Measurements from ENCODE around the gene FAM83G. TPM values are rescaled to one million over a fixed set of nuclear protein-coding genes. Genes with fewer than 3 reads are reported as not detected.

The FAM83G gene
- total and polyA plus RNA-seq, 2 donors (not counting 3 experiments of a cell fraction or from before 2014, with no cell fraction given) = 7.0 to 10.9 TPM

DNA sequence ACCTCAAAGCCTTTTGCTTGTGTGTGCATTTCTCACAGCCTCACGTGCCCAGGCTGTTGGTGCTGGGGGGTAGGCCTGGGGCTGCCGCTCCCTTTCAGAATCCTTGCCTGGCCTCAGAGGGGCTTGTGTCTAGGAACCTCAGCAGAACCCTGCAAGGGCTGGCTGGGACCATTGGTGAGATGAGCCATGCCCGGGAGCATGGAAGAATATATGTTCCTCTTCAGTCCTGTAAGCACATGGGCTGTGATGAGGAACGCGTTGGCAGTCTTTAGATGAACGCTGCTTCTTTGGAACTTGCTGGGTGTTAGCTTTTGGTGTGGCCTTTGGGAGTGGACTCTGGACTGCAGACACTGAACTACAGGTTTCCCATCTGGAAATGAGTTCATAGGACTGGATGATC lies 84.6 kb downstream of the FAM83G start:
- no peaks in the 10 kb centered on the region for H3K9me3 ChIP-seq (replicated peaks; ENCODE audit: control insufficient read depth, insufficient read depth, low read length)
- H3K9me1 ChIP-seq (replicated peaks; ENCODE audit: control insufficient read depth, extremely low read depth, insufficient read depth, low read length) = no peaks in the 10 kb centered on the region
- TF ChIP-seq MYC (IDR thresholded peaks at IDR 0.05; ENCODE audit: low read depth, low read length) (no peak), POLR2AphosphoS5 (IDR thresholded peaks at IDR 0.05; ENCODE audit: insufficient read depth, low read depth, low read length) (no peak)
- TF ChIP-seq, protein P1, sequence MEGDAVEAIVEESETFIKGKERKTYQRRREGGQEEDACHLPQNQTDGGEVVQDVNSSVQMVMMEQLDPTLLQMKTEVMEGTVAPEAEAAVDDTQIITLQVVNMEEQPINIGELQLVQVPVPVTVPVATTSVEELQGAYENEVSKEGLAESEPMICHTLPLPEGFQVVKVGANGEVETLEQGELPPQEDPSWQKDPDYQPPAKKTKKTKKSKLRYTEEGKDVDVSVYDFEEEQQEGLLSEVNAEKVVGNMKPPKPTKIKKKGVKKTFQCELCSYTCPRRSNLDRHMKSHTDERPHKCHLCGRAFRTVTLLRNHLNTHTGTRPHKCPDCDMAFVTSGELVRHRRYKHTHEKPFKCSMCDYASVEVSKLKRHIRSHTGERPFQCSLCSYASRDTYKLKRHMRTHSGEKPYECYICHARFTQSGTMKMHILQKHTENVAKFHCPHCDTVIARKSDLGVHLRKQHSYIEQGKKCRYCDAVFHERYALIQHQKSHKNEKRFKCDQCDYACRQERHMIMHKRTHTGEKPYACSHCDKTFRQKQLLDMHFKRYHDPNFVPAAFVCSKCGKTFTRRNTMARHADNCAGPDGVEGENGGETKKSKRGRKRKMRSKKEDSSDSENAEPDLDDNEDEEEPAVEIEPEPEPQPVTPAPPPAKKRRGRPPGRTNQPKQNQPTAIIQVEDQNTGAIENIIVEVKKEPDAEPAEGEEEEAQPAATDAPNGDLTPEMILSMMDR (IDR thresholded peaks at IDR 0.05; ENCODE audit: extremely low read depth in 1 of 2, insufficient read depth in 1 of 2, low read depth in 1 of 2, low read length in 2 of 2) = no peak
- no peaks in the 10 kb centered on the region for H3K27me3 ChIP-seq (ENCODE audit: control insufficient read depth in 2 of 2, insufficient read depth in 2 of 2, low read length in 2 of 2)
- H3K79me2 ChIP-seq (ENCODE audit: control insufficient read depth, insufficient read depth, low read length) = peaks cover 2% of the 10 kb centered on the region
- H3K4me3 ChIP-seq (replicated peaks in 1 of 3; ENCODE audit: insufficient read depth in 1 of 3, low read depth in 1 of 3, low read length in 3 of 3) = no peak overlapping the region
- FAIRE-seq (no peak), DNase-seq (ENCODE audit: low read depth, low spot score) (no peak)
- CTCF ChIA-PET = no interaction called here
- no peaks in the 10 kb centered on the region for H4K20me1 ChIP-seq (replicated peaks; ENCODE audit: control insufficient read depth, extremely low read depth, insufficient read depth, low read length)
- no peak overlapping the region for H3K4me2 ChIP-seq (ENCODE audit: insufficient read depth, low read length)
- intact Hi-C loops (cut with micrococcal nuclease) = no loop called here
- no peak overlapping the region for H3K9ac ChIP-seq (replicated peaks; ENCODE audit: extremely low read depth, insufficient read depth, low read length)
- peaks cover 15% of the 10 kb centered on the region for H3K4me1 ChIP-seq (ENCODE audit: control insufficient read depth, extremely low read depth, insufficient read depth, low read length)
- dilution Hi-C loops (cut with MboI; ENCODE audit: extremely low pct_ligation_motif_present, low sequenced_read_pairs) = no loop called here
- H3K36me3 ChIP-seq (ENCODE audit: control insufficient read depth in 2 of 2, extremely low read depth in 1 of 2, insufficient read depth in 2 of 2, low read length in 2 of 2) = no peaks in the 10 kb centered on the region
- BruUV-seq (replicated peaks) = no TSS peak
- no peak overlapping the region for H2AFZ ChIP-seq (ENCODE audit: low read depth, low read length)
- H3K27ac ChIP-seq (ENCODE audit: insufficient read depth, low read depth, low read length) = no peak overlapping the region
- POLR2A ChIA-PET = no interaction called here

Small RNA genes lying within 50 kb of the gene (small RNA-seq; reads per million reads assigned to genes)
- not detected for gene AC090286.3 (ENCODE audit: insufficient read depth, insufficient read length, low read depth, low replicate concordance)
- gene RF00324 (ENCODE audit: insufficient read depth, insufficient read length, low read depth, low replicate concordance) = not detected

Other genes with a start within 250 kb of the FAM83G start
- gene TVP23B, start 223.6 kb downstream of the FAM83G start, total RNA-seq = 29.6 and 34.4 TPM in 2 replicates
- 11.4 and 16.8 TPM in 2 replicates for gene TVP23B, start 223.6 kb downstream of the FAM83G start, polyA plus RNA-seq
- 34.6 and 38.5 TPM in 2 replicates for gene PRPSAP2, start 146.6 kb downstream of the FAM83G start, total RNA-seq
- gene PRPSAP2, start 146.6 kb downstream of the FAM83G start, polyA plus RNA-seq = 12.8 and 22.2 TPM in 2 replicates
- not detected in 2 replicates for gene SLC5A10, start 52.6 kb downstream of the FAM83G start, total RNA-seq
- gene SLC5A10, start 52.6 kb downstream of the FAM83G start, polyA plus RNA-seq = not detected in 2 replicates
- gene GRAP, start 42.2 kb upstream of the FAM83G start, total RNA-seq = 43.6 and 44.5 TPM in 2 replicates
- 32.1 and 40.7 TPM in 2 replicates for gene GRAP, start 42.2 kb upstream of the FAM83G start, polyA plus RNA-seq
- 52.5 and 55.1 TPM in 2 replicates for gene GRAPL, start 122.8 kb upstream of the FAM83G start, total RNA-seq
- gene GRAPL, start 122.8 kb upstream of the FAM83G start, polyA plus RNA-seq = 20.7 and 22.8 TPM in 2 replicates
- 55.3 and 70.5 TPM in 2 replicates for gene EPN2, start 232.6 kb upstream of the FAM83G start, total RNA-seq
- 39.6 and 40.3 TPM in 2 replicates for gene EPN2, start 232.6 kb upstream of the FAM83G start, polyA plus RNA-seq

Data from endothelial cell of umbilical vein (primary cell).